HG02798 (cell line): ENCODE results near the gene COP1.
A peak's percentile ranks its signal among the peaks of the same experiment; 100 is the strongest.

Experiments used
- ATAC-seq: cut with Tn5 transposase; IDR thresholded peaks from one replicate; pipeline ENCODE4 v1.9.1; 2021; ENCODE audit warnings: mild to moderate bottlenecking; ENCODE audit not compliant: unreplicated experiment, poor library complexity

COP1 gene

DNA sequence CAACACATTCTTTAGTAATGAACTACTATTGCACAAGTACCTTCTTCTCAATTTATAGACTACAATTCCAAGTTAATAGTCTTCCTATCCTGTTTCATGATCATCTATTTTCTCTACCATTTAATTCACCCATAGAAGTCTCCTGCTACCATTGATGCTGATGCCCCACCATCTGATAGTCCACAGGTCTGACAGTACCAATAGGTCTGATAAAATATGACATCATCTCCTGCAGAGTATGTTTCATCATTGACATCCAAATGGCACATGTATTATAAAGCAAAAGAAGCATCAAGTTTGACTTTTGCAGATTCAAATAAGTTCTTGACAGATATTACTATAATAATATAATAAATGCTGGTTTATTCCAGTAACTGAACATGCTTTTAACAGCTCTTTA, 5.5 kb downstream of the COP1 start:
- ATAC-seq, result no peak

DNA sequence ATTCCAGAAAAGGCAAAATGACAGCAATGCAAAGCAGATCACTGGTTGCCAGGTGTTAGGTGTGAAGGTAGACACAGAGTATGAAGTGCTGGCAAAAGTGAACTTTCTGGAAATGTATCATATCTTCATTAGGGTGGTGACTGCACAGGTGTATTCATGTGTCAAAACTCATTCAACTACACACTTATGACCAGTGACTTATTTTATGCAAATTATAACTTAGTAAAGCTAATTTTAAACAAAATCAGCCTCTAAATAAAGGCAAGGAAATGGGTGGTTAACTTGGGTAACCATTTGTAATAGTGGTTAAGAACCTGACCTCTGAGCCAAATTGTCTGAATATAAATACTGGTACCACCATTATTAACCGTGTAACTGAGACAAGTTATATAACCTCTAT, 7.4 kb downstream of the COP1 start:
- no peak for ATAC-seq

DNA sequence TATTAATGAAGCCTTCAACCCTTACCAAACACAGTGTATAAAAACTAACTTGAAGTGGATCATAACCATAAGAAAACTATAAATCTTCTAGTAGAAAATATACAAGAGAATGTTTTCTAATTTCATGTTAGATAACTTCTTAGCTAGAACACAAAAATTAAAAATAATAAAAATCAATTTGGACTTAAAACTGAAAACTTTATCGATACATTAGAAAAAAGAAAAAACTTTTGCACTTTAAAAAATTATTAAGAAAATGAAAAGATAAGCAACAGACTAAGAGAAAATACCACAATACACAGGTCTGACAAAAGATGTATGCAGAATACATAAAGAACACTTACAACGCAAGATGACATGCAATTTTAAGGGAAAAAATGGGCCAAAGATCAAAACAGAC, 8.7 kb downstream of the COP1 start:
- no peak for ATAC-seq

DNA sequence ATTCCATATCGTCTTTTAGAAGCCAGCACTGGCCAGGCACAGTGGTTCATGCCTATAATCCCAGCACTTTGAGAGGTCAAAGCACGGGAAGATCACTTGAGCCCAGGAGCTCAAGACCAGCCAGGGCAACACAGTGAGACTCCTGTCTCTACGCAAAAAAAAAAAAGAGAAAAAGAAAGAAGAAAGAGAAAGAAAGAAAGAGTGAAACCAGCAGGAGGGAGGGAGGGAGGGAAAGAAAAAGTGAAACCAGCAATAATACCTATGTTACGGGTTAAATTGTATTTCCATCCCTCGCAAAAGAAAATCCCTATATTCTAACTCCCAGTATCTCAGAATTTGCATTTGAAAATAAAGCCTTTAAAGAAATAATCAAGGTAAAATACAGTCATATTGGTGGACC, 10.4 kb downstream of the COP1 start:
- ATAC-seq, result no peak

DNA sequence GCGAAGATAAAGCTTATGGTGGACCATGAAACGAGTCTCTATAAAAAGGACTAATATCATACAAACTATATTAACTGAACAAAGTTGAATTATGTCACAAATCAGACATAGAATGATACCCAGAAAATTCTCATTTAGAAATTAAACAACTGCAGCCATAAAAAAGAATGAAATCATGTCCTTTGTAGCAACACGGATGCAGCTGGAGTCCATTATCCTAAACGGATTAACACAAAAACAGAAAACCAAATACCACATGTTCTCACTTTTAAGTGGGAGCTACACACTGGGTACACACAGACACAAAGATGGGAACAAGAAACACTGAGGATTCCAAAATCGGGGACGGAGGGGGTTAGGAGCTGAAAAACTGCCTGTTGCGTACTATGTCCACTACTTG, 11.5 kb downstream of the COP1 start:
- ATAC-seq, result no peak

DNA sequence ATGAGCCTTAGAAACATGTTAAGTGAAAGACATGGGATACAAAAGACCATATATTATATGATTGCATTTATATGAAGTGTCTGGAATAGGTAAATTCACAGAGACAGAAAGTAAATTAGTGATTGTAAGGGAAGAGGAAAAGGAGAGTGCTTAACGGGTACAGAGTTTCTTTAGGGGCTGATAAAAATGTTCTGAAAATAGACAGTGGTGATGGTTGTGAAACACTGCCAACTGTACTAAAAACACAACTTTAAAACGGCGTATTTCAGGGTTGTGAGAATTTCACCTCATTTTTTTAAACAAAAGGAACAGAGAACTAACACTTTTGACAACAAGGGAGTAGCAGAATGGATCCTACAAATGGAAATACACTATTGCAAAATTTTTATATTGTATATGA, 13.4 kb downstream of the COP1 start:
- no peak for ATAC-seq

DNA sequence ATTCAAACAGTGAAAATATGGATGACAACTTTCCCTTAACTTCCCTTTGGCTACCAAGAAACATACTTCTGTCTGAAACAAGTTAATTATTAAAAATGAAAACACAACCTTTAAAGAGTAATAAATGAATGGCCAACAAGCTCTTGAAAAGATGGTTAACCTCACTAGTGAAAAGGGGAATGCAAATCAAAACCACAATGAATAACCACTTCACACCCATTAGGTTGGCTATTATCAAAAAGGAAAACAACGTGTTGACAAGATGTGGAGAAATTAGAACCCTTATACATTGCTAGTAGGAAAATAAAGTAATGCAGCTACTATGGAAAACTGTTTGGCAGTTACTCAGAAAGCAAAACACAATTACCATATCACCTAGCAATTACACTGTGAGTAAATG, 14.1 kb downstream of the COP1 start:
- peak; percentile 97 for ATAC-seq

DNA sequence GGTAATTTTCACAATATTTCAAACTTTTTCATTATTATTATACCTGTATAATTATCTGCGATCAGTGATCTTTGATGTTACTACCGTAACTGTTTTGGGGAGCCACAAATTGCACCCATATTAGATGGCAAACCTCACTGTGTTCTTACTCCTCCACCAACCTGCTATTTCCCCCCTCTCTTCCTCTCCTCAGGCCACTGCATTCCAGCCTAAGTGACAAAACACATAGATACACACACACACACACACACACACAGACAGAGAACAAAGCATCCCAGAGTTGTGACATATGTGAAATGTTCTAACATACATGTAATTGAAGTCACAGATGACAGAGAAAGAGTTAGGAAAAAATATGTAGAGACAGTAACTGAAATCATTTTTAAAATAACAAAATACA, 18.5 kb downstream of the COP1 start:
- ATAC-seq, result no peak

DNA sequence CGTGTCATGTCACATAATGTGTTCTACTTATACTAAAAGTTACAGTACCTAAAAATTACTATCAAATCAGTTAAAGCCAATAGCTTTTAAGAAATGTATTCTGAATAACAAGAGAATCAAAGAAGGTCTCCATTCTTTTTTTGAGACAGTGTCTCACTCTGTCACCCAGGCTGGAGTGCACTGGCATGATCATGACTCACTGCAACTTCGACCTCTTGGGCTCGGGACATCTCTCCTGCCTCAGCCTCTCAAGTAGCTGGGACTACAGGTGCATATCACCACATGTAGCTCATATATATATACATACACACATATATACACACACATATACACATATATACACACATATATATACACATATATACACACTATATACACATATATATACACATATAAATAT, 20.1 kb downstream of the COP1 start:
- no peak for ATAC-seq

DNA sequence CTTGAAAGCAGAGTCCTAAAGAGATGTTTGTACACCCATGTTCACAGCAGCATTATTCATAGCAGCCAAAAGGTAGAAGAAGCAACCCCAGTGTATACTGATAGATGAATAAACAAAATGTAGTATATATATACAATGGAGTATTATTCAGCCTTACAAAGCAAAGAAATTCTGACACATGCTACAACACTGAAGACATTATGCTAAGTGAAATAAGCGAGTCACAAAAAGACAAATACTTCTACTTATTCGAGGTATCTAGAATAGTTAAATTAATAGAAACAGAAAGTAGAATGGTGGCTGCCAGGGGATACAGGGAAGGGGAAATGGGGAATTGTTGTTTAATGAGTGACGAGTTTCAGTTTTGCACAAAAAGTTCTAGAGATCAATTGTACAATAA, 23.5 kb downstream of the COP1 start:
- peak; percentile 69 for ATAC-seq

DNA sequence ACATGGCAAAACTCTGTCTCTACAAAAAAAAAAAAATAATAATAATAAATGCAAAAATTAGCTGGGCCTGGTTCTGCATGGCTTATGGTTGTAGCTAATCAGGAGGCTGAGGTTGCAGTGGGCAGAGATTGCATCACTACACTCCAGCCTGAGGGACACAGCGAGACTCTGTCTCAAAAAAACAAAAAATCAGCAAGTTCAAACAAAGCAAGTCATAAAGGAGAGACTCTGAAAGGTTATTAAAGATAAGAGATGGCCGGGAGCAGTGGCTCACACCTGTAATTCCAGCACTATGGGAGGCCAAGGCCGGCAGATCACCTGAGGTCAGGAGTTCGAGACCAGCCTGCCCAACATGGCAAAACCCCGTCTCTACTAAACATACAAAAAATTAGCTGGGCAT, 28.8 kb downstream of the COP1 start:
- no peak for ATAC-seq

DNA sequence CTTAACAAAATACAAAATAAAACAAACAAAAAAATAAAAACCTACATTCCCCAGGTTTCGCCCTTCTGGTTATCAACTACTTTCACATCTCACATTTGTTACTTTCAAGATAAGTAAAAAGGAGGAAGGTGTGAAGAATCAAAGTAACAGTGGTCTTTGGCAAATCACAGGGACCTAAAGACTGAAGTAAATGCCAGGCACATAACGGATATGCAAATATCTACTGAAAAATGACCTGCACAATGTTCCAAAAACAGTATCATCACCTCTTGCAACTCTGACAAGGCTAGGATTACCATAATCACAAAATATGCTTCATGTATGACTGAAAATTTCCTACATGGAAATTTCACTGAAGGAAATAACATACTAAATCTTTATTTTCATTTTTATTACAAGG, 29.3 kb downstream of the COP1 start:
- peak; percentile 85 for ATAC-seq

DNA sequence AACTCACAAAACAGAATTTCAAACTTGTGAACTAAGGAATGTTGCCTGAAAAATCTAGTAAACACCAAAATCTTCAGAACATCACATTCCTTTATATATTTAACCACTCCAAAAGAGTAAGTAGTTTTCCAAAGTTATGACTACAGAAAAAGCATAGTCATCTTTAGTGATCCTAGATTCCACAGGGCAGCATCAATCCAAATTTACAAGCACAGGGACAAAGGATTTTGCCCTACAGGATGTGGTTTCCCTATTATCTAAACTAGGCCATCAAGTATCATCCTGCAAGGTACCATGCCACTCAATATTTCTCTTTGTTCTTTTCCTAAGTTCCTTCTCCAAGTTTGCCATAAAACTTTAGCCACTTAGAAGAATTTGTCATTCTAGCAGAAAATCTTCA, 33.0 kb downstream of the COP1 start:
- no peak for ATAC-seq

DNA sequence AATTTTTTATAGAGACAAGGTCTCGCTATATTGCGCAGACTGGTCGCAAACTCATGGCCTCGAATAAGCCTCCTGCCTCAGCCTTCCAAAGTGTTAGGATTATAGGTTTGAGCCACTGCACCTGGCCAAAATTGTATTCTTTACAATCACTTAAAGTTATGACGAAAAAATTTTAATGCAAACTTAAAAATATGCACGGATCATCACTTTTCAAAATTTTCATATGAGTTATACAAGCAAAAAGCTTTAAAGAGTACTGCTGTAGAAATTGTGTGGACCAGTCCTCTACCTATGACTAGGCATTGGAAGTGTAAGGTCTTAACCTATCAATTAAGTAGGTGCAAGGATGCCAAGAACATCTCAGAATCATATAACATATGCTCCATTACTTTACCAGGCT, 34.9 kb downstream of the COP1 start:
- no peak for ATAC-seq

DNA sequence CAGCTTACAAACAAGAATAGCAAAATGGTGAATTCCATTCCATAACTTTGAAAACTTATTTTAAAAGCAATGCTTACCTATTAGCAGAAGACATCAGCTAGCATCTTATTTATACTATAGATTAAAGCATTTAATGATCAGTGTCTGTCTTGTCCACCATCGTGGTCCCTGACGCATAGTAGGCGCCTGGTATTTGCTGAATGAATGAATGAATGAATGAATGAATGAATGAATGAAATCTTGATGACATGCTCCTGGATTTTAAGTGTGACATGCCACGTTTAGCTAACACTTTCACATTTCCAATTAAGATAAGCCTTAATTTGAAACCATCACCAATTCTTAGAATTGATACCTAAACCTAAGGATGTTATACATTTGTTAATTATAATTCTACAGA, 39.9 kb downstream of the COP1 start:
- no peak for ATAC-seq

DNA sequence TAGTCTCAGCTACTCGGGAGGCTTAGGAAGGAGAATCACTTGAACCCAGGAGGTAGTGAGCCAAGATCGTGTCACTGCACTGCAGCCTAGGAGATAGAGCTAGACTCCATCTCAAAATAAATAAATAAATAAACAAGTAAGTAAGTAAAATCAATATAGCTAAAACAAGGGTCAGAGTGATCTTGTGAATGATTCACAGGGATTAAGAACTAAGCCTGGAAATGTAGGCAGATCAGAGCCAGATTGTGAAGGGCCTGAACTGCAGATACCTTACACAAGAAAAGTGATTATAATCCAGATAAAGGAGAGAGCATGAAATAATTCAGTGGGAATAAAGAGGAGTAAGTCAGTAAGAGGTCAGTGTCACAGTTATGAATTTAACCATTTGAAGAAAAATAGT, 41.5 kb downstream of the COP1 start:
- no peak for ATAC-seq

DNA sequence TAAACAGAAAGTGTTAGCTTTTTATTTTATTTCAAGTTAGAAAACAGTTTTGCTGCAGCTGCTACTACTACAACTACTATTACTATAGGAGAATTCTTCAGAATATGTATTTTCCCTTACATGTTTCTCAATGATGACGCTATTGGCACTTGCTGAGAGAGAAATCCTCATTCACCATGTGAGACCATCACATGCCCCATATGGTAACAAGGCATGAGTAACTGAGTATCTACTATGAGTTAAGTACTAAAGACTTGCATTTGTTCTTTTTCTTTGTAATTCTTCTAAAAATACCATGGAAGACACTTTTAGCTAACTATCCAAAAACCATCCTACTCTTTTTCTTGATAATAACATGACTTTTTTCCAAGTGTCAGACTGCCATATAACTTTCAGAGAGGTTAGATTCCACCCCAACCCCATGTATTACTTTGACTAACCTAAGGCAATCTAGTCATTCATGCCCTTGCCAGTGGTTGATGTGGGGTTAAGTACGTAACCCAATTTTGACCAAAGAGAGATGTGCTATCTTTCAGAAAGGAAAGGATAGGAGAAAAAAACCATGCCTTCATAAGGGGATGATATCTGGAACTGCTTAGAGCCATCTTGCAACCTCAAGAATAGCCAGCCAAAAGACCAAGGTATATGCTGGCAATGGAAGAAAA, 42.9 kb downstream of the COP1 start:
- ATAC-seq, result no peak

DNA sequence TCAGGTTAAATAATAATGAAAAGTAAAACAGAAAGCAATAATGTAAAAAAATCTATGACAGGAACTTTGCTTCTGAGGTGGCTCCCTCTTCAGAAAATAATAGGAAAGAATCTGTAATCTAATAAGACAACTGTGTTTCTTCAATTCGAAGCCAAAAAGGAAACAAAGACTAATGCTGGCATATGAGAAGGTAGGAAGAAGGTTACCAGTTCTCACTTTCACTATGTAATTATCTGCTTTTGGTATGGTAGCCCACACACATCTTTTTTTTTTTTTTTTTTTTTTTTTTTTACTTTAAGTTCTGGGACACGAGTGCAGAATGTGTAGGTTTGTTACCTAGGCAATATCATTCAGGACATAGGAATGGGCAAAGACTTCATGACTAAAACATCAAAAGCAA, 47.1 kb downstream of the COP1 start:
- ATAC-seq, result no peak

DNA sequence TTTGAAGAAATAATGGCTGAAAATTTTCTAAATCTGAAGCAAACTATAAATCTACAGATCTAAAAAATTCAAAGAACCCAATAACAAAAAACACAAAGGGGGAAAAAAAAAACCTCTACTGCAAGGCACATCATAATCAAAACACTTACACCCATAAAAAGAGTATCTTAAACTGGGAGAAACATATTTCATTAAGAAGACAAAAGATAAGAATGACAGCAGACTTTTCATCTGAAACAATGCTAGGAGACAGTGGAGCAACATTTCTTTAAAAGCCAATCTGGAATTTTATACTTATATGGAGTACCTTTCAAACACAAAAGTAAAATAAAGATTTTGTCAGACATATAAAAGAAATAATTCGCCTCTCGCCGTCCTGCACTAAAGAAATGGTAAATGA, 49.1 kb downstream of the COP1 start:
- ATAC-seq, result no peak

DNA sequence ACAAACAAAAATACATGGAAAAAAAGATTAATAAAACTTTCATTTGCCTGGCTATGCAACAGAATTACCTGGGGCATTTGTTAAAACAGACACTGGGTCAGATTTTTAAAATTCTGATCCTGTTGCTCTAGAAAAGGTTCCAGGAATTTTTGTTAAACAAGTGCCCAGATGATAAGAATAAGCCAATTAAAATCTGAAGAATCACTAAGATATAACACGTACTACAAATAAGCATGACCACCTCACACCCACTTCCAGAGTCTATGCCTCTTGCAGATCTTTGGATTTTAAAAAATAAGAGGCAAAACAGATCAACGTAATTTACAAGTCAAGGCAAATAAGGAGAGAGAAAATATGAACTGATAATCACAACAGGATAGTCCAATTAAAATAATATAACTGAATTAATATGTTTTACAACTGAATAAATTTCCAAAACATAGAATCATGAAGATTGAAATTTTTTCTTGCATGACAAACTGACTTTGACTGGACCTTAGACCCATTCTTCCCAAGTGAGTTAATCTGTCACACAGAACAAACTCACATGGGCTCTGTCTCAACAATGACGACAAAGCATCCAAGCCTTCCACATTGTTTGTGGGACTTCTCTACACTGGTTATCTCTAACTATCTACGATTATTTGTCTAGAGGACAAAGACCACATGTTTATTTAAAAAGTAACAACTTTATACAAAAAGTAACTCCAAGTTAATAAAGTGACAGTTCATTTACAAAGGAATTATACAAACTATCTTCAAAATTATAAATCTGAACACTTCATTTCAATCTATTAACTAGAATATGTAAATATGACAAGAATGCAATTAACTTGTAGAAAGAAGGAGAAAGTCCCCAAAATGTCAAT, 56.9 kb downstream of the COP1 start:
- no peak for ATAC-seq

DNA sequence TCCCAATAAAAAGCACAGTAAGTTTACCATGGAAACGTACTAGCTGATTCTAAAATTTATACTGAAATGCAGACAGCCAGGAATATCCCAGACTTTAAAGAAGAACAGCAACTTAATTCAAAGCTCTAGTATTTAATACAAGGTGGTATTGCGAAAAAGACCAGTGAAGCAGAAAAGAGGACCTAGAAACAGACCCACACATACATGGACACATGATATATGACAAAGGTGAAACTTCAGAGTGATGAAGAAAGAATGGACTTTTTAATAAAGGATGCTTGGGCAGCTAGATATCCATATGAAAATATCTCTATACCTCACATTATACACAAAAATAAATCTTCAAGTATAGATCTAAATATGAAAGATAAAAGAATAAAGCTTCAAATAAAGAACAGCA, 62.6 kb downstream of the COP1 start:
- no peak for ATAC-seq

DNA sequence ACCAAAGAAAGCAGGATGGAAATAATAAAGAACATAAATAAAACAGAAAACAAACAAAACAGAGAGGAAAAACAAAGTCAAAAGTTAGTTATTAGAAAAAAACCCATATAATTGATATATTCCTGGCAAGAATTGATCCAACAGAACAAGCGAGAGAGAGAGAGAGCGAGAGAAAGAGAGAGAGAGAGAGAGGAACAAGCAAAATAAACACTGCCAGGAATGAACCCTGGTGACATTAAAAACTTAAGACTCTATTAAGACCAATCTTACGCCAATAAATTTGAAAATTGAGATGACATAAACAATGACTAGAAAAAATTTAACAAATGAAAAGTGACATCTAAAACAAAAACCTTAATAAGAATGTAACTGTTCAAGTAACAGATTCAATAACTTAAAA, 64.1 kb downstream of the COP1 start:
- no peak for ATAC-seq
